Measurements from ENCODE around the gene CFLAR. TPM values are rescaled to one million over a fixed set of nuclear protein-coding genes. Genes with fewer than 3 reads are reported as not detected.
A peak's percentile ranks its signal among the peaks of the same experiment; 100 is the strongest.

Gene CFLAR
- total RNA-seq, 4 donors from 2014 or later, result 71.9 to 132 (median 114) TPM

DNA sequence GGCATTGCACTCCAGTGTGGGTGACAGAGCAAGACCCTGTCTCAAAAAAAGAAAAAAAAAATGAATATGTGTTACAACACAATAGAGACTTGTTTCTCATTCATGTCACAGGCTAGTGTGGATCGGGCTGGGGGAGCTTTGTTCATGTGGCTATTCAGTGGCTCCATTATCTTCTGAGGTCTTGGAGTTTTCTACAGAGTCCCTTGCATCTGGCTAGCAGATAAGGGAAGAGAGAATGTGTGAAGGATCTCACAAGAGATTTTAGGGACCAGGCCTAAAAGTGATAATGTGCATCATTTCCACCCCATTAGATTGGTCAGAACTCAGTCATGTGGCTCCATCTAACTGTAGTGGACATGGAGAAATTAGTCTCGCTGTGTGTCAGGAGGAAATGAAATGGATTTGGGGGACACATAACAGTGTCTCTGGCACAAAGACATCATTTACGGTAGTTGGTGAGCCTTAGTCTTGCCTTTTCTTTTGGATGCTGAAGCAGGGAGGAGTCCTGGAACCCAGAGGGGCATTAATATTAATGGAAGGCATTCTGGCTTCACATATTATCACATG lies 34.6 kb downstream of the CFLAR start:
- peak overlapping the region; percentile 70 to 83 (median 76) for H3K27ac ChIP-seq
- H3K4me3 ChIP-seq, result no peak overlapping the region
- H3K9me3 ChIP-seq, result no peaks in the 10 kb centered on the region
- no peak for DNase-seq
- peaks cover 19 to 90% (median 23%) of the 10 kb centered on the region in 3 donors for H3K36me3 ChIP-seq
- H3K4me1 ChIP-seq, result peaks cover 0 to 45% (median 31%) of the 10 kb centered on the region in 3 donors
- TF ChIP-seq, protein P1, sequence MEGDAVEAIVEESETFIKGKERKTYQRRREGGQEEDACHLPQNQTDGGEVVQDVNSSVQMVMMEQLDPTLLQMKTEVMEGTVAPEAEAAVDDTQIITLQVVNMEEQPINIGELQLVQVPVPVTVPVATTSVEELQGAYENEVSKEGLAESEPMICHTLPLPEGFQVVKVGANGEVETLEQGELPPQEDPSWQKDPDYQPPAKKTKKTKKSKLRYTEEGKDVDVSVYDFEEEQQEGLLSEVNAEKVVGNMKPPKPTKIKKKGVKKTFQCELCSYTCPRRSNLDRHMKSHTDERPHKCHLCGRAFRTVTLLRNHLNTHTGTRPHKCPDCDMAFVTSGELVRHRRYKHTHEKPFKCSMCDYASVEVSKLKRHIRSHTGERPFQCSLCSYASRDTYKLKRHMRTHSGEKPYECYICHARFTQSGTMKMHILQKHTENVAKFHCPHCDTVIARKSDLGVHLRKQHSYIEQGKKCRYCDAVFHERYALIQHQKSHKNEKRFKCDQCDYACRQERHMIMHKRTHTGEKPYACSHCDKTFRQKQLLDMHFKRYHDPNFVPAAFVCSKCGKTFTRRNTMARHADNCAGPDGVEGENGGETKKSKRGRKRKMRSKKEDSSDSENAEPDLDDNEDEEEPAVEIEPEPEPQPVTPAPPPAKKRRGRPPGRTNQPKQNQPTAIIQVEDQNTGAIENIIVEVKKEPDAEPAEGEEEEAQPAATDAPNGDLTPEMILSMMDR (IDR thresholded peaks at IDR 0.05), result no peak
- no peak for TF ChIP-seq POLR2A (IDR thresholded peaks at IDR 0.05)
- 76 to 89% methylated on average over 3 of the region's 3 CpGs for WGBS, 2 donors
- H3K27me3 ChIP-seq, result no peaks in the 10 kb centered on the region
- intact Hi-C loops (cut with DNase I), result no loop called here

DNA sequence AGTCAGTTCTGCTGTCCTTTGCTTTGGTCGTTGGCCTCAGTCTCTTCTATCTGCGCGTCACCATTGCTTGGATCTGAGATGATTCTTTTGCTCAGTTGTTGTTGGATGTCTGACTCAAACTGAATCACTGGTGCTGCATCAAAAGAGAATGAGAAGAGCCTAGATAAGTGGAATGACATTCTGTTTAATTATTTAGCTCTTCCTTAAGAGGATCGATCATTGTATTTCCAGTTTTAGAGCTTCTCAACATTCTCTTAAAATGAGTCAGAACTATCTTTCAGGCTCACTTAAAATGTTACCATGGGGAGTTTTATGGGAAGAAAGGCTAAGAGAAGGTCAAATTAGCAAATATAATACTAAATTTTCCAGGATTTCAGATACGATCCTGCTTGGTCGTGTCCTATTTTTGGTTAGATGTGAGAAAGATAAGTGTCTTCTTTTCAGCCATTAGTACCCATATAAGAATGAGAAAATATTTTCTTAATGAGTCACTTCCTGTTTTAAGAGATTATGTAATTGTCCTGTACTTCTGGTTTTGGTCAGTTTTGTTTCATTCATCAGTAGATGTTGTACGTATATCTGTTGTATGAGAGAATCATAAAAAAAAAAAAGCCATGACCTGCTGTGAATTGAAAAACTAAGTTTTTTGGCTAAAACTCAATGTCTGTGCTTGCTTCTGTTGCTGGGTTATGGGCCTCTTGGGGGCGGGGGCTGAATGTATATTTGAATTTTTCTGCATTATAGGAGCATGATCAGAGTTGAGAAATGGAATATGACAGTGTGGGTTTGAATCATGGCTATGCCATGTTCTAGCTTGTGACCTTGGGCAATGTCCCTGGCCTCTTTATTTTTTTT lies 35.4 kb downstream of the CFLAR start:
- DNase-seq, result no peak
- peak overlapping the region; percentile 70 to 83 (median 76) for H3K27ac ChIP-seq
- H3K27me3 ChIP-seq, result no peaks in the 10 kb centered on the region
- H3K4me1 ChIP-seq, result peaks cover 0 to 45% (median 31%) of the 10 kb centered on the region in 3 donors
- TF ChIP-seq POLR2A (IDR thresholded peaks at IDR 0.05), result no peak
- TF ChIP-seq, protein P1 (IDR thresholded peaks at IDR 0.05), result no peak
- intact Hi-C loops (cut with DNase I), result no loop called here
- 20 to 31% methylated on average over 8 of the region's 8 CpGs for WGBS, 2 donors
- no peaks in the 10 kb centered on the region for H3K9me3 ChIP-seq
- H3K36me3 ChIP-seq, result peaks cover 22 to 90% (median 26%) of the 10 kb centered on the region in 3 donors
- H3K4me3 ChIP-seq, result no peak overlapping the region

- no peaks in the 10 kb centered on the region for H3K9me3 ChIP-seq
- TF ChIP-seq POLR2A (IDR thresholded peaks at IDR 0.05), result no peak
- TF ChIP-seq, protein P1 (IDR thresholded peaks at IDR 0.05), result no peak
- intact Hi-C loops (cut with DNase I), result no loop called here
- DNase-seq, result no peak
- H3K4me3 ChIP-seq, result no peak overlapping the region
- peak overlapping the region; percentile 69 to 77 (median 72) for H3K27ac ChIP-seq
- WGBS, 2 donors, result 100% methylated on average over 1 of the region's 1 CpG
- peaks cover 22 to 90% (median 31%) of the 10 kb centered on the region in 3 donors for H3K36me3 ChIP-seq
- H3K4me1 ChIP-seq, result peaks cover 3 to 51% (median 36%) of the 10 kb centered on the region in 3 donors
- no peaks in the 10 kb centered on the region for H3K27me3 ChIP-seq
Observed at GRCh38 chr2:201152517-201152916, 36.6 kb downstream of the CFLAR start.

- Histone ChIP-seq H3K9me3 (no peaks in the 10 kb centered on the region), H3K4me3 (no peak overlapping the region), H3K36me3 (peaks cover 24 to 94% (median 31%) of the 10 kb centered on the region in 3 donors), H3K27ac (peak overlapping the region in 2 of 4 donors; percentile 69 to 77), H3K4me1 (peaks cover 10 to 57% (median 43%) of the 10 kb centered on the region in 3 donors), H3K27me3 (no peaks in the 10 kb centered on the region)
- DNase-seq, result no peak
- 78 to 82% methylated on average over 6 of the region's 6 CpGs for WGBS, 2 donors
- TF ChIP-seq, protein P1 (IDR thresholded peaks at IDR 0.05), result no peak
- TF ChIP-seq POLR2A (IDR thresholded peaks at IDR 0.05), result no peak
- intact Hi-C loops (cut with DNase I), result no loop called here
Observed at GRCh38 chr2:201152999-201153815, 37.2 kb downstream of the CFLAR start.

Data from esophagus squamous epithelium (tissue), 5 donors.